DMS53 (cell line): ENCODE data around the gene FMN1.
"Not testable (repeated sequence)": the region's sequence is repeated elsewhere in the genome, so short reads cannot be mapped to it uniquely, and the experiment has no call there.

ENCODE experiments used
- DNase-seq: peaks from one replicate; lab custom pipeline; 2025; lab: John Stamatoyannopoulos, UW

Gene FMN1

GRCh38 chr15:32966512-32966911, 228.0 kb downstream of the FMN1 start:
- DNase-seq: no peak

GRCh38 chr15:32965897-32966296, 228.6 kb downstream of the FMN1 start:
- DNase-seq: no peak

DNA sequence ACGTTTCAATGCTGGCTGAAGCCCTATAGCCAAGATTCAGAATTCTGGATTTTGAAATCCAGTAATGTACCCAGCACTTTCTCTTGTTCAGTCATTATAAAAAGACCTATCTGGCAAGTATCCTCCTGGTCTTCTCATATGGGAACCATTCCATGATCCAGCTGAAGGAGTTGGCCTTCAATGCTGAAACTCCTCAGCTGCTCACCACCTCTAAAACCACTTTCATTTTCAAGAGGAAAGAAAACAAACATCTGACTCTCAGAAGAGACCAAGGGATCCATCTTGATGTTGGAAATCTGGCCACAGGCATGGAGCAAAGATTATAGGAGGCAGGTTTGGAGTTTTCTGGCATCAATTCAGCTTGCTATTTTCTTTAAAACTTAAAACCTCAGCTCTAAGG, 235.4 kb downstream of the FMN1 start:
- peak; percentile 33 for DNase-seq

DNA sequence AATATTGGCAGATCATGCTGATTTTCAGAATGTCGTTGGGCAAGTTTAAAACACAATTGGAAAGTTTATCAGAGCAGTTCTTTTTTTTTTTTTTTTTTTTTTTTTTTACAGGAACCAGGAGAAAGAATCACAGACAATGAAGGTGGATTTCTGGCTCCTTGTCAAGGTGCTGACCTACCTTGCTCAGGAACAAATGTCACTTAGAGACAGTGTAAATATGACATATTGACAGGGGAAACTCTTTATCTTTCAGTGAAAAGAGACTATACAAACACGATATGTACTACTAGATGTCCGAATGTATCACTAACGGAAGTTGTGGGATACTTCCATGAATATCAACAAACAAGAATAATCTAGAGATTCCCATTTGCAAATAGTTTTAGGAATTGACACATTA, 237.3 kb downstream of the FMN1 start:
- peak; percentile 75 for DNase-seq

- no peak for DNase-seq
These were observed 237.8 kb downstream of the FMN1 start for GRCh38 chr15:32956711-32957110.

DNA sequence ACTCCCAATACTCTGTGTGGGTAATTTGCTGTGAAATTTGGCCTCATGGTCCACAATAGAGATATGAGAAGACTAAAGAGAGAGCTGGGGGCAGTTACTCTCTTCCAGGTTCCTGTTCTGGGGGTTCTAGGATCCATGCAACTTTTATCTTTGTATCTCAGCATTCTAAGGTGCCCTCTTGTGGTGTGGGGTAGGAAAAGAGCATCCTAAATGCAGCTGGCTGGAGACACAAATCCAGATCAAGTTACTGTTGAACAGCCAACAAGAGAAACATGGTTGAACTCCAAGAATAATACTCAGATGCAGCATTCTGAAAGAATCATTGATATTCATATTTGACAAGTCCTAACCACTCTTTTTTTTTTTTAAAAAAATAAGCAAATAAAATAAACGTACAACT, 238.5 kb downstream of the FMN1 start:
- peak; percentile 52 for DNase-seq

DNA sequence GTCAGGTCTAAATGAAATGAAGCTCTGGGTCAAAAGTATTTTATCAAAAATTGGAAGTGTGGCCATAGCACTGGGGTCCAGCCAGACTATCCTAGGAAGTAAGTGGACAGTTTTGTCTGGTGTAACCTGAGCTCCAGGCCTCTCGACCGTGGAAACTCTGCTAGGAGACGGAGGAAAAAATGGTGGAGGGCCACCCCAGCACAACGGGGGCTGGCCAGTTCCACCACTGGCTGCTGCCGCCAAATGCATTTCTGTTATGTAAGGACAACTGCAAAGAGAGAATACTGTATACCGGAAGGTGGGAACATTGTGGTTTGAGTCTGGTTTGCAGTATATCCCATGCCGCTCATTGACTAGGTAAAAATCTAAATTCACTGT, 241.0 kb downstream of the FMN1 start:
- DNase-seq: no peak

DNA sequence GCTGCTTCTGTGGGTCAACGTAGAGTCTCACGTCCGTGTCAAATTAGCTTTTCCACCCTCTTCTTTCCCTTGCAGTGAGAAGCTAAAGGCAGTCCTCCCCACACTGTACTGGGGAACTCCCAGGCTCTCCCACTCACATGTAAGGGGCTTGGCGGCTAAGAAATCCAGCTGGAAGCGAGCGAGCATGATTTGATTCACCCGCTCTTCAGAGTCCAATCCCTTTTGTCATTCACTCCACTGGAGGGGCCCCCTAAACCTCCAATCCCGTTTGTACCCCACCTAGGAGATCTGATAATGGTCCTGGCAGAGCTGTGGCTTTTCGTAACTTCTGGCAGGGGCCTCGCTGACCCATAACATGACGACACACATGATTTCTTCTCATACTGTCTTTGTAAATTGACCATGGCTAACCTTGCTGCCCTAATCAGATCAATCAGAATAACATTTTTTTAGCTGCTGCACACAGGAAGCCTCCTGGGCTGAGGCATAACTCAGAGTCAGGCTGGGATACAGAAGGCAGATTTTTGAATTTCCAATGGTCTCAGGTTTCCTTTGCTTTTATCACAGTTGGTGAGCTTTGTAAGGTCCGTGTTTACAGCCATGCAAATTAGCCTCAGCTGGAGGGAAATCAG, 241.5 kb downstream of the FMN1 start:
- DNase-seq: no peak

DNA sequence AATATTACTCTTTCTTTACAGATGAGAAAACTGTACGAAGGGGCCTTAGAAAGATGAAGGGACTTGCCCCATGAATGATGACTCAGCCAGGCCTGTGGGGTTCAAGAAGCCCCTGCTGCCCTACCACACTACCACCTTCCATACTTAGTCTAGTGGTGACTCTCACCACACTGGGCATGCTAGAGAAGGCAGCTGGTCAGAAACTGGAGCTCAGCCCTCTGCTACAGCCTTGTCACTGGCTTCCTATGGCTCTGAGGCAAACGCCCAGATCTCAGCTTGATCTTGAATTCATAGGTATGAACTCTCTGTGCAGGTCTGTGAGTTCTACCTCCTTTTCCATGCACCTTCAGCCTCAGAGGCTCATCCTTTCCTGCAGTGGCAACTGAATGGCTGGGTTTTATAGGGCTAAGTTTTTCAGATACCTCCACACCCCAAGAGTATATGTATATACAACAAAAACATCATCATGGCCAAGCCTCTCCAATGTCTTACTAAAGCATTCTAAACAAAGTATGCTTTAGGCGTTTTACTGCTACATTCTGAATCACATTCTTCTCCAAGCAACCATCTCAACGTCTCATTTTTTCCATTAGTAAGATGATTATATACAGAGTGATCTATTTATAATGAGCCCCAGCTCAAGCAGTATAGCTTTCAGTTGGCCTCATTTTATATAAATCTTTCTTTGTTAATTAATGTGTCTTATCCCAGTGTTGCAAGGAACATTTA, 242.6 kb downstream of the FMN1 start:
- no peak for DNase-seq

DNA sequence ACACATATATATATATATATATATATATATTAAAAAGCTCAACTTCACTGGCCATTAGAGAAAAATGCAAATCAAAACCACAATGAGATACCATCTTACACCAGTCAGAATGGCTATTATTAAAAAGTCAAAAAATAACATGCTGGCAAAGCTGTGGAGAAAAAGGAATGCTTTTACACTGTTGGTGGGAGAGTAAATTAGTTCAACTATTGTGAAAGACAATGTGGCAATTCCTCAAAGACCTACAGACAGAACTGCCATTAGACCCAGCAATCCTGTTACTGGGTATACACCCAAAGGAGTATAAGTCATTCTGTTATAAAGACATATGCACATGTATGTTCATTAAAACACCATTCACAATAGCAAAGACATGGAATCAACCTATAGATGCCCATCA, 244.5 kb downstream of the FMN1 start:
- DNase-seq: not testable (repeated sequence)

GRCh38 chr15:32946210-32946609, 248.3 kb downstream of the FMN1 start:
- no peak for DNase-seq

DNA sequence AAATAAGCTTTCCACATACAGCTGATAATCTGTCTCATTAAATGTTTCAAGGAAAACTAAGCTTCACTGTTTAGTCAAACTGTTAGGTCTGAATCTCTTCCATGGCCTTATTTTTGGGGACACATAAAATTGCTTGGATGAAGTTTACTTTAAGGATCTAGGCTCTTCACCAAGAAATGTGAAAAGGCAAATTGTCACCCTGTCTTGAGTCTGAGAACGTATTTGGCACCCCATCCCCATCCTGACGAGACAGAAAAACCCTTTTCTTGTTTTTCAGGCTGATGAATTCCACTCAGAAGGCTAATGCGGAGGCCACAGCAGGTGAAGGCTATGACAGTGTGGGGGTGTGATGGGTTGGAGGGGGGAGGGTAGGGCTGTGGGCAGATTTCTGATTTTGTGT, 250.1 kb downstream of the FMN1 start:
- DNase-seq: no peak

- no peak for DNase-seq
These were observed 250.8 kb downstream of the FMN1 start for GRCh38 chr15:32943711-32944110.

- no peak for DNase-seq
These were observed 252.1 kb downstream of the FMN1 start for GRCh38 chr15:32942401-32942841.

- DNase-seq: no peak
These were observed 252.7 kb downstream of the FMN1 start for GRCh38 chr15:32941823-32942222.

GRCh38 chr15:32936976-32937375, 257.5 kb downstream of the FMN1 start:
- no peak for DNase-seq

DNA sequence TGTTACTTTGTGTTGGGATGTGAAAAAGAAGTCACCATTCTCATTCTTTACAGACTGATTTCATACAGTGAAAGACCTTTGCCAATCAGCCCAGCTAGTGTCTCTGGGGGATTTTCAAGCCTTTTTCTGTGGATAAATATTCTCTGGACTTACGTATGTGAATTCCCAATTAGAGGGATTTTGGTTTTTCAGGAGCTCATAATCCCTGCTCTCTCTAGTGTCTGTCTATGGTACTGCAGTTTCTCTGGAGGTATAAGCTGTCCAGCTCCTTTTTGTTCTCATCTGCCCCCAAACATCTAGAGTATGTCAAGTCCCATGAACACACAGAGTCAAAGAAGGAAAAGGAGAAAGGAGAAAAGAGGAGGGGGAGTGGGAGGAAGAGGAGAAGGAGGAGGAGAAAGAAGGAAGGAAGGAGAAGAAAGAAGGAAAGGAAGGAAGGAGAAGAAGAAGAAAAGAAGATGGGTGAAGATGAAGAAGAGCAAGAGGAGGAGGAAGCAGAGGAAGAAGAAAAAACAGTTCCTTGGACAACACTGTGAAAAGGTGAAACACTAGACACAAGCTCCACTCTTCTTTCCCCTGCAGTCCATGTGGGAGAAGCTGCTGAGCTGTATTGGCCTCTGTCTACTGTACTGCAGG, 258.1 kb downstream of the FMN1 start:
- peak; percentile 30 for DNase-seq

DNA sequence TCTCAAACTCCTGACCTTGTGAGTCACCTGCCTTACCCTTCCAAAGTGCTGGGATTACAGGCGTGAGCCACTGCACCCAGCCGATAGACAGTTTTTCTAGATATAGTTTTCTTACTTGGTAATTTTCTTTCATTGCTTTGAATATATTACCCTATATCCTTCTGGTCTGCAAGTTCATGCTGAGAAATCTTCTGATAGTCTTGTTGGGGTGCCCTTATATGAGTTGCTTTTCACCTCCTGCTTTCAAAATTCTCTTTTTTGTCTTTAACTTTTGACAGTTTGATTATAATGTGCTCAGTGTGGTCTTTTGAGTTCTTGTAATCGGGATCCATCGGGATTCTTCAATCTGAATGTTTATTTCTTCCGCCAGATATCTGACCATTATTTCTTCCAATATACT, 259.4 kb downstream of the FMN1 start:
- no peak for DNase-seq

GRCh38 chr15:32933236-32933635, 261.3 kb downstream of the FMN1 start:
- no peak for DNase-seq

- DNase-seq: no peak
These were observed 265.6 kb downstream of the FMN1 start for GRCh38 chr15:32928876-32929275.

GRCh38 chr15:32927124-32927523, 267.4 kb downstream of the FMN1 start:
- DNase-seq: no peak

- DNase-seq: no peak
These were observed 271.3 kb downstream of the FMN1 start for GRCh38 chr15:32923176-32923575.

- DNase-seq: no peak
These were observed 272.0 kb downstream of the FMN1 start for GRCh38 chr15:32922541-32922940.
